Liver (tissue), 9 donors: ENCODE measurements around the gene TEFM. TPM values are rescaled to one million over a fixed set of nuclear protein-coding genes. Genes with fewer than 3 reads are reported as not detected.

Experiments
- DNase-seq: peaks from one replicate; pipeline ENCODE4 v3.0.0-alpha.2; 2017; ENCODE audit warnings: low spot score
- H3K27ac ChIP-seq, 2 donors: one replicate each; pipeline ENCODE4 v1.7.0; 2013; ENCODE audit warnings: inconsistent platforms in 2 of 2, low read length in 2 of 2, control low read depth in 1 of 2, low read depth in 1 of 2, mild to moderate bottlenecking in 1 of 2
- H3K27me3 ChIP-seq, 4 donors: one replicate each; pipeline versions ENCODE4 v1.6.1 to v1.7.0; 2013; ENCODE audit warnings: low read length in 3 of 4, inconsistent platforms in 1 of 4, mild to moderate bottlenecking in 1 of 4, moderate library complexity in 1 of 4; ENCODE audit not compliant: control insufficient read depth in 4 of 4, insufficient read depth in 4 of 4
- H3K36me3 ChIP-seq, 4 donors: one replicate each; pipeline versions ENCODE4 v1.6.1 to v1.7.0; 2013; ENCODE audit warnings: low read length in 3 of 4, mild to moderate bottlenecking in 3 of 4, low read depth in 1 of 4, moderate library complexity in 1 of 4; ENCODE audit not compliant: control insufficient read depth in 4 of 4, insufficient read depth in 3 of 4
- H3K4me1 ChIP-seq, 4 donors: one replicate each; pipeline versions ENCODE4 v1.6.1 to v1.7.0; 2013; ENCODE audit warnings: low read length in 3 of 4, mild to moderate bottlenecking in 3 of 4, moderate library complexity in 1 of 4; ENCODE audit not compliant: control insufficient read depth in 4 of 4, insufficient read depth in 4 of 4
- H3K4me3 ChIP-seq, 3 donors: one replicate each; pipeline versions ENCODE4 v1.6.1 to v1.7.0; 2013; ENCODE audit warnings: low read length in 3 of 3, control low read depth in 1 of 3, low read depth in 1 of 3, mild to moderate bottlenecking in 1 of 3
- H3K9ac ChIP-seq, 2 donors: one replicate each; pipeline ENCODE4 v1.7.0; 2013; ENCODE audit warnings: low read length in 2 of 2, mild to moderate bottlenecking in 2 of 2, moderate library complexity in 2 of 2, control low read depth in 1 of 2, low read depth in 1 of 2
- H3K9me3 ChIP-seq, 4 donors: one replicate each; pipeline versions ENCODE4 v1.6.1 to v1.7.0; 2013; ENCODE audit warnings: low read length in 3 of 4; ENCODE audit not compliant: control insufficient read depth in 4 of 4
- ATF3 ChIP-seq: IDR thresholded peaks from 2 replicates; pipeline ENCODE4 v1.6.1; 2016; ENCODE audit warnings: antibody characterized with exemption
- EGR1 ChIP-seq, 2 donors: IDR thresholded peaks; 2 replicates each; pipeline ENCODE4 v1.6.1; 2016 to 2018; ENCODE audit warnings: antibody characterized with exemption in 2 of 2, low read depth in 2 of 2
- FOXA1 ChIP-seq: IDR thresholded peaks from 2 replicates; pipeline ENCODE4 v1.6.1; 2016; ENCODE audit warnings: antibody characterized with exemption
- FOXA2 ChIP-seq: IDR thresholded peaks from 2 replicates; pipeline ENCODE4 v1.6.1; 2016; ENCODE audit warnings: antibody characterized with exemption
- GABPA ChIP-seq, 2 donors: IDR thresholded peaks in 1 of 2; conservative IDR thresholded peaks in 1 of 2; 2 replicates each; pipeline ENCODE4 v1.6.1; 2016; ENCODE audit warnings: antibody characterized with exemption in 2 of 2, mild to moderate bottlenecking in 1 of 2, moderate library complexity in 1 of 2
- HNF4A ChIP-seq, 2 donors: conservative IDR thresholded peaks; 2 replicates each; pipeline ENCODE4 v1.6.1; 2016; ENCODE audit warnings: antibody characterized with exemption in 2 of 2, mild to moderate bottlenecking in 2 of 2
- HNF4G ChIP-seq: IDR thresholded peaks from 2 replicates; pipeline ENCODE4 v1.6.1; 2016; ENCODE audit warnings: antibody characterized with exemption
- JUND ChIP-seq, 2 donors: IDR thresholded peaks; 2 replicates each; pipeline ENCODE4 v1.6.1; 2016; ENCODE audit warnings: antibody characterized with exemption in 2 of 2
- MAX ChIP-seq: IDR thresholded peaks from 2 replicates; pipeline ENCODE4 v1.6.1; 2016; ENCODE audit warnings: antibody characterized with exemption
- NR2F2 ChIP-seq: IDR thresholded peaks from 2 replicates; pipeline ENCODE4 v1.6.1; 2016; ENCODE audit warnings: antibody characterized with exemption
- REST ChIP-seq: IDR thresholded peaks from 2 replicates; pipeline ENCODE4 v1.6.1; 2016; ENCODE audit warnings: antibody characterized with exemption, mild to moderate bottlenecking
- RXRA ChIP-seq, 2 donors: IDR thresholded peaks; 2 replicates each; pipeline ENCODE4 v1.6.1; 2017 to 2018; ENCODE audit warnings: antibody characterized with exemption in 2 of 2, mild to moderate bottlenecking in 1 of 2
- SP1 ChIP-seq: IDR thresholded peaks from 2 replicates; pipeline ENCODE4 v1.6.1; 2018; ENCODE audit warnings: antibody characterized with exemption, mild to moderate bottlenecking
- TAF1 ChIP-seq: conservative IDR thresholded peaks from 2 replicates; pipeline ENCODE4 v1.6.1; 2016; ENCODE audit warnings: antibody characterized with exemption, mild to moderate bottlenecking
- YY1 ChIP-seq: IDR thresholded peaks from 2 replicates; pipeline ENCODE4 v1.6.1; 2016; ENCODE audit warnings: antibody characterized with exemption, mild to moderate bottlenecking
- WGBS: extraction: QIAGEN DNeasy Blood & Tissue Kit; methylation state at CpG from one replicate; pipeline ENCODE4 v1.1.7; 2013; 5-methylcytosine and 5-hydroxymethylcytosine counted together
- polyA plus RNA-seq, 2 donors: library from polyadenylated mRNA; stranded (reverse) in 1 of 2; unstranded in 1 of 2; fragments of 200-250 nt in 1 of 2; fragments of >200 nt in 1 of 2; fragmentation: Nextera tagmentation in 1 of 2; extraction: Ambion mirVana in 1 of 2; gene quantifications; one replicate each; pipeline versions ENCODE4 v1.2.1 to v1.2.3, GENCODE V29; 2013 to 2015
- total RNA-seq, 2 donors: library from RNA; depleted of rRNA; stranded (reverse); fragments of >200 nt; gene quantifications; one replicate each; pipeline ENCODE4 v1.2.3, GENCODE V29; 2014
- donor health status: healthy.
- donor health status: healthy.
- donor health status: healthy.
- donor health status: healthy.
- donor health status: healthy.

Gene TEFM
- total and polyA plus RNA-seq, 4 donors: 5.1 to 16.7 (median 10.5) TPM

- TF ChIP-seq MAX (no peak), YY1 (no peak), TAF1 (no peak), FOXA2 (no peak), GABPA (IDR thresholded peaks at IDR 0.05 in 1 of 2, conservative IDR thresholded peaks at IDR 0.05 in 1 of 2) (no peak), ATF3 (no peak), REST (no peak), FOXA1 (no peak), RXRA (IDR thresholded peaks at IDR 0.05) (no peak), HNF4G (no peak), SP1 (no peak), EGR1 (IDR thresholded peaks at IDR 0.05; ENCODE audit: low read depth in 2 of 2) (no peak)
- peak within 1 kb of the TSS; percentile 41 to 61 (median 50) for H3K4me3 ChIP-seq
- peaks cover 0 to 2% (median 0%) of the 10 kb centered on the region in 4 donors for H3K36me3 ChIP-seq
- no peak for DNase-seq
- no peaks in the 10 kb centered on the region for H3K9me3 ChIP-seq
- WGBS: 5% methylated on average over 60 of the region's 60 CpGs
- no peak within 1 kb of the TSS for H3K27ac ChIP-seq
- no peak within 1 kb of the TSS for H3K9ac ChIP-seq
- H3K27me3 ChIP-seq: no peaks in the 10 kb centered on the region
- peaks cover 5 to 16% (median 8%) of the 10 kb centered on the region in 4 donors for H3K4me1 ChIP-seq
These were observed 15.6 kb upstream of the TEFM start, which contains the start of gene ADAP2 for GRCh38 chr17:30921544-30922196. TSS of gene ADAP2 (plus strand) at chr17:30921945. CDS start at chr17:30922015, 70 bp downstream.

- WGBS: 83% methylated on average over 11 of the region's 11 CpGs
- Histone ChIP-seq H3K4me3 (no peak overlapping the region), H3K9me3 (no peaks in the 10 kb centered on the region), H3K9ac (no peak overlapping the region), H3K27me3 (no peaks in the 10 kb centered on the region), H3K27ac (no peak overlapping the region), H3K36me3 (no peaks in the 10 kb centered on the region), H3K4me1 (peaks cover 5 to 16% (median 8%) of the 10 kb centered on the region in 4 donors)
- DNase-seq: no peak
- no peak for TF ChIP-seq RXRA (IDR thresholded peaks at IDR 0.05)
- TF ChIP-seq GABPA (IDR thresholded peaks at IDR 0.05 in 1 of 2, conservative IDR thresholded peaks at IDR 0.05 in 1 of 2): no peak
- TF ChIP-seq SP1: no peak
- TF ChIP-seq HNF4G: no peak
- no peak for TF ChIP-seq FOXA2
- TF ChIP-seq ATF3: no peak
- TF ChIP-seq YY1: no peak
- no peak for TF ChIP-seq JUND (IDR thresholded peaks at IDR 0.05)
- TF ChIP-seq FOXA1: no peak
- TF ChIP-seq EGR1 (IDR thresholded peaks at IDR 0.05; ENCODE audit: low read depth in 2 of 2): no peak
- no peak for TF ChIP-seq NR2F2
- no peak for TF ChIP-seq HNF4A (conservative IDR thresholded peaks at IDR 0.05)
- no peak for TF ChIP-seq MAX
These were observed 14.9 kb upstream of the TEFM start for GRCh38 chr17:30920683-30921543.
